MM.1S (cell line): ENCODE measurements around the gene HCN2.

ENCODE experiments used
- DNase-seq: peaks from one replicate; pipeline ENCODE4 v3.0.0-alpha.2; 2015
- H2AFZ ChIP-seq: fragments of 300-600 bp; sonication (generic); 2 replicates; pipeline ENCODE4 v1.6.0; 2016; ENCODE audit warnings: antibody characterized with exemption, low read length
- H3F3A ChIP-seq: fragments of 300-600 bp; sonication (generic); 2 replicates; pipeline ENCODE4 v1.6.1; 2016; ENCODE audit warnings: mild to moderate bottlenecking, antibody characterized with exemption, low read length, moderate library complexity, mixed read lengths; ENCODE audit not compliant: insufficient read depth
- H3K27ac ChIP-seq: fragments of 300-600 bp; sonication (generic); 2 replicates; pipeline ENCODE4 v1.5.1; 2016; ENCODE audit warnings: mild to moderate bottlenecking, low read length
- H3K27me3 ChIP-seq: fragments of 300-600 bp; sonication (generic); replicated peaks from 2 replicates; pipeline ENCODE4 v1.6.0; 2016; ENCODE audit warnings: low read length; ENCODE audit not compliant: insufficient read depth
- H3K36me3 ChIP-seq: fragments of 300-600 bp; sonication (generic); replicated peaks from 2 replicates; pipeline ENCODE4 v1.6.1; 2016; ENCODE audit warnings: mild to moderate bottlenecking, low read length, mixed read lengths; ENCODE audit not compliant: insufficient read depth
- H3K4me1 ChIP-seq: fragments of 300-600 bp; sonication (generic); 2 replicates; pipeline ENCODE4 v1.6.1; 2016; ENCODE audit warnings: low read length, mixed read lengths
- H3K4me2 ChIP-seq: fragments of 300-600 bp; sonication (generic); 2 replicates; pipeline ENCODE4 v1.6.0; 2016; ENCODE audit warnings: low read depth, low read length
- H3K4me3 ChIP-seq: fragments of 300-600 bp; sonication (generic); 2 replicates; pipeline ENCODE4 v1.5.1; 2016; ENCODE audit warnings: low read length, mixed read lengths
- H3K79me2 ChIP-seq: fragments of 300-600 bp; sonication (generic); 2 replicates; pipeline ENCODE4 v1.6.1; 2016; ENCODE audit warnings: mixed run types, low read length, mixed read lengths
- H3K9ac ChIP-seq: fragments of 300-600 bp; sonication (generic); 2 replicates; pipeline ENCODE4 v1.6.1; 2016; ENCODE audit warnings: low read length, mixed read lengths
- H3K9me2 ChIP-seq: fragments of 300-600 bp; sonication (generic); replicated peaks from 2 replicates; pipeline ENCODE4 v1.6.1; 2016; ENCODE audit warnings: mild to moderate bottlenecking, low read length, mixed read lengths; ENCODE audit not compliant: insufficient read depth
- H3K9me3 ChIP-seq: fragments of 300-600 bp; sonication (generic); replicated peaks from 2 replicates; pipeline ENCODE4 v1.6.1; 2016; ENCODE audit warnings: mild to moderate bottlenecking, low read length, mixed read lengths; ENCODE audit not compliant: insufficient read depth
- H4K20me1 ChIP-seq: fragments of 300-600 bp; sonication (generic); 2 replicates; pipeline ENCODE4 v1.6.1; 2016; ENCODE audit warnings: mild to moderate bottlenecking, low read length, moderate library complexity, mixed read lengths; ENCODE audit not compliant: insufficient read depth
- CTCF ChIP-seq: fragments of 300-600 bp; sonication (generic); IDR thresholded peaks from 2 replicates; pipeline ENCODE4 v1.5.1; 2016; ENCODE audit warnings: antibody characterized with exemption, low read length, mixed read lengths
- EZH2 ChIP-seq: fragments of 300-600 bp; sonication (generic); optimal IDR thresholded peaks from 2 replicates; pipeline ENCODE3; 2017; ENCODE audit warnings: low read depth, mild to moderate bottlenecking, antibody characterized with exemption, low read length, mixed read lengths
- EZH2phosphoT487 ChIP-seq: fragments of 300-600 bp; sonication (generic); IDR thresholded peaks from 2 replicates; pipeline ENCODE4 v1.6.1; 2018; ENCODE audit warnings: antibody characterized with exemption, low read length

Gene HCN2

GRCh38 chr19:645912-646778 lies 56.5 kb downstream of the HCN2 start:
- Histone ChIP-seq H3K4me3 (no peak overlapping the region), H3K4me2 (no peak overlapping the region), H3K27ac (no peak overlapping the region), H3K27me3 (no peaks in the 10 kb centered on the region), H3K79me2 (peaks cover 24% of the 10 kb centered on the region), H3K4me1 (no peaks in the 10 kb centered on the region), H2AFZ (no peak overlapping the region), H4K20me1 (no peaks in the 10 kb centered on the region), H3F3A (no peaks in the 10 kb centered on the region), H3K9me2 (no peaks in the 10 kb centered on the region), H3K36me3 (peaks cover 19% of the 10 kb centered on the region), H3K9me3 (no peaks in the 10 kb centered on the region), H3K9ac (no peak overlapping the region)
- TF ChIP-seq CTCF (no peak), EZH2phosphoT487 (no peak), EZH2 (no peak)
- DNase-seq = no peak

DNA sequence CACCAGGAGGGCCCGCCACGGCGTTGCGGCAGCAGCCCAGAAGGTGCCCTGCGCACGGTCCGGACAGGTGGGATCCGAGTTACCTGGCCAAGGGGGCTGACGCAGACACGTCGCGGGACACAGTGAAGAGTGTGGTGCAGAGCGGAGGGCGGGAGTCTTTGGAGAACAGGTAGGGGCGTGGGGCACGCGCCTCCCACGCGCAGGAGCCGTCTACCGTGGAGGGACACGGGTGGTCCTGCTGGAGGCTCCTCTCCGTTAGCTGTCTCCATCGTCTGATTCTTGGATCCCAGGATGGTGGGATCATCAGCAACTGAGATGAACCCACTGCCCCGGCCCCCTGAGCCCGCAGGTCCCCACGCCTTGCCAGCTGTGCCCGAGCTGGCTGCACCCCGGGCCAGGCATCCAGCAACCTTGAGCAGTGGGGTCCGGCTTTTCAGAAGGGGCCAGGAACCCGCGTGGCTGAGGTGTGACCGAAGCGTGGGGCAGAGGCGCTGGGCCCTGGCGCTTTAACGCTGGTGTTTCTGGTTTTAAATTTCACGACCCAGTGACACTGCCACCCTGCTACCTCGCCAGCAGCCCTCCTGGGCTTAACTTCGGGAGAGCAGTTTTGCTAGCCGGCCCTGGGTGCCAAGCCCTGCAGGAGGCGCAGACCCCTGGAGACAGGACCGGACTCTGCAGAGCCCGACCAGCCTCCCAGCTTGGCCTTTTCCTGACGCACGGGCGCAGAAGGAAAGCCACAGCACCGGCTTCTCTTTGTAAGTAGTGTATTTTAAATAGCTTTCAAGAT lies 57.3 kb downstream of the HCN2 start:
- Histone ChIP-seq H3K4me1 (no peaks in the 10 kb centered on the region), H3F3A (no peaks in the 10 kb centered on the region), H3K4me3 (no peak overlapping the region), H3K9me2 (no peaks in the 10 kb centered on the region), H3K79me2 (peaks cover 33% of the 10 kb centered on the region), H2AFZ (no peak overlapping the region), H3K27ac (no peak overlapping the region), H4K20me1 (peaks cover 5% of the 10 kb centered on the region; the same call in 1 of the 2 replicates), H3K27me3 (no peaks in the 10 kb centered on the region), H3K9me3 (no peaks in the 10 kb centered on the region), H3K36me3 (peaks cover 24% of the 10 kb centered on the region), H3K4me2 (no peak overlapping the region), H3K9ac (no peak overlapping the region)
- no peak for TF ChIP-seq EZH2
- no peak for TF ChIP-seq CTCF
- TF ChIP-seq EZH2phosphoT487 = no peak
- no peak for DNase-seq

DNA sequence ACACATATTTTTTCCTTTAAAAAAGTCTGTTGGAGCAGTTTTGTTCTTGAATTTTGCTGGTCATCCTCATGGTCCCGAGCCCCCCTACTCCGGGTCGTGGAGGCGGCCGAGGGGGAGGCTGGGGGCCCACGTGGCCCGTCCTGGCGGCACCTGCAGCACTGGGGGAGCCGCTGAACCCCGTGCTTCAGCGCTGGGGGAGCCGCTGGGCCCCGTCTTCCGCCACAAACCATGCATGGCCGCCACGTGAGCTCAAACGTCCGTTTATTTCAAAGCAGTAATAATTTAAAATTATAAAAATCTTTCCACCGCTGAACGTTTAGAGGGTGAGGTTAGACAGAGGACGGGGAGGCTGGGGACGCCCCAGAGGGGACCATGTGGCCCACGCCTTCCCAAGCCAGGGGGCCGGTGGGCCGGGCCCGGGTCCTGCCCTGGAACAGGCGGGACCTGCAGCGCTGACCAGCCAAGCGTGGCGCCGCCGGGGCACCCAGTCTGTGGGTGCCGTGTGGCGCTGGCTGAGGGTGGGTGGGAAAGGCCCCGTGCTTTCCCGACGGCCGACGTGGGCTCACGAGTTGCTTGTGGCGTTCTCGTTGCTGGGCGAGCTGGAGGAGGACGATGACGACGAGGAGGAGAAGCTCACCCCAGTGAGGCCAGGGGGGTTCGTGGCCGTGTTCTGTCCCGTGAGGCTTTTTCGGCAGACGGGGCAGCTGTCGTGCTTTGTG lies 58.0 kb downstream of the HCN2 start:
- Histone ChIP-seq H3K79me2 (peaks cover 40% of the 10 kb centered on the region), H3K9me3 (no peaks in the 10 kb centered on the region), H3K4me3 (no peak overlapping the region), H2AFZ (no peak overlapping the region), H4K20me1 (peaks cover 12% of the 10 kb centered on the region), H3K4me1 (no peaks in the 10 kb centered on the region), H3F3A (no peaks in the 10 kb centered on the region), H3K9ac (no peak overlapping the region), H3K27me3 (no peaks in the 10 kb centered on the region), H3K36me3 (peaks cover 31% of the 10 kb centered on the region), H3K9me2 (no peaks in the 10 kb centered on the region), H3K4me2 (no peak overlapping the region), H3K27ac (no peak overlapping the region)
- DNase-seq = no peak
- no peak for TF ChIP-seq CTCF
- no peak for TF ChIP-seq EZH2phosphoT487
- TF ChIP-seq EZH2 = no peak
